ENCODE measurements around the gene ADAM19.
A peak's percentile ranks its signal among the peaks of the same experiment; 100 is the strongest.

Gene ADAM19

GRCh38 chr5:157575381-157576020 lies at the start of gene ADAM19:
ADAM19 (minus strand) TSS chr5:157575775; CDS start chr5:157575696, 79 bp downstream.
- DNase-seq (ENCODE audit: low read depth), result no peak

- no peak for DNase-seq (ENCODE audit: low read depth)
These were observed 48.6 kb upstream of the ADAM19 start for GRCh38 chr5:157624144-157624543.

- no peak for DNase-seq (ENCODE audit: low read depth)
These were observed 45.2 kb upstream of the ADAM19 start for GRCh38 chr5:157620776-157621175.

- DNase-seq (ENCODE audit: low read depth), result no peak
These were observed 42.7 kb upstream of the ADAM19 start for GRCh38 chr5:157618191-157618765.

- no peak for DNase-seq (ENCODE audit: low read depth)
These were observed 41.2 kb upstream of the ADAM19 start for GRCh38 chr5:157616785-157617184.

- DNase-seq (ENCODE audit: low read depth), result no peak
These were observed 38.0 kb upstream of the ADAM19 start for GRCh38 chr5:157613385-157614245.

- DNase-seq (ENCODE audit: low read depth), result no peak
These were observed 37.0 kb upstream of the ADAM19 start for GRCh38 chr5:157612581-157612980.

GRCh38 chr5:157611571-157612476 lies 36.2 kb upstream of the ADAM19 start:
- no peak for DNase-seq (ENCODE audit: low read depth)

- DNase-seq (ENCODE audit: low read depth), result no peak
These were observed 35.4 kb upstream of the ADAM19 start for GRCh38 chr5:157610990-157611389.

- DNase-seq (ENCODE audit: low read depth), result no peak
These were observed 33.5 kb upstream of the ADAM19 start for GRCh38 chr5:157608972-157609565.

GRCh38 chr5:157607371-157608161 lies 32.0 kb upstream of the ADAM19 start:
- peak; percentile 23 for DNase-seq (ENCODE audit: low read depth)

GRCh38 chr5:157606046-157606445 lies 30.5 kb upstream of the ADAM19 start:
- DNase-seq (ENCODE audit: low read depth), result no peak

- DNase-seq (ENCODE audit: low read depth), result no peak
These were observed 28.0 kb upstream of the ADAM19 start for GRCh38 chr5:157603333-157604190.

- no peak for DNase-seq (ENCODE audit: low read depth)
These were observed 26.9 kb upstream of the ADAM19 start for GRCh38 chr5:157602505-157602904.

- DNase-seq (ENCODE audit: low read depth), result no peak
These were observed 24.7 kb upstream of the ADAM19 start for GRCh38 chr5:157600252-157600651.

- DNase-seq (ENCODE audit: low read depth), result no peak
These were observed 24.0 kb upstream of the ADAM19 start for GRCh38 chr5:157599565-157599964.

- no peak for DNase-seq (ENCODE audit: low read depth)
These were observed 22.9 kb upstream of the ADAM19 start for GRCh38 chr5:157598350-157598936.

- no peak for DNase-seq (ENCODE audit: low read depth)
These were observed 21.7 kb upstream of the ADAM19 start for GRCh38 chr5:157597277-157597676.

GRCh38 chr5:157596487-157596886 lies 20.9 kb upstream of the ADAM19 start:
- DNase-seq (ENCODE audit: low read depth), result no peak
